ENCODE results near the gene NFILZ.

Gene NFILZ

GRCh38 chr19:8640402-8641004 is 10.1 kb downstream of the NFILZ start:
- H2AFZ ChIP-seq (ENCODE audit: low read depth, low read length), result no peak overlapping the region
- no peaks in the 10 kb centered on the region for H3K36me3 ChIP-seq (ENCODE audit: insufficient read depth, low read length)
- no peaks in the 10 kb centered on the region for H3K4me1 ChIP-seq (ENCODE audit: insufficient read depth, low read length)
- no peak overlapping the region for H3K4me3 ChIP-seq (ENCODE audit: low read length)
- no peaks in the 10 kb centered on the region for H3K27me3 ChIP-seq (ENCODE audit: insufficient read depth, low read length)
- H3K9me3 ChIP-seq (ENCODE audit: low read length), result no peaks in the 10 kb centered on the region

DNA sequence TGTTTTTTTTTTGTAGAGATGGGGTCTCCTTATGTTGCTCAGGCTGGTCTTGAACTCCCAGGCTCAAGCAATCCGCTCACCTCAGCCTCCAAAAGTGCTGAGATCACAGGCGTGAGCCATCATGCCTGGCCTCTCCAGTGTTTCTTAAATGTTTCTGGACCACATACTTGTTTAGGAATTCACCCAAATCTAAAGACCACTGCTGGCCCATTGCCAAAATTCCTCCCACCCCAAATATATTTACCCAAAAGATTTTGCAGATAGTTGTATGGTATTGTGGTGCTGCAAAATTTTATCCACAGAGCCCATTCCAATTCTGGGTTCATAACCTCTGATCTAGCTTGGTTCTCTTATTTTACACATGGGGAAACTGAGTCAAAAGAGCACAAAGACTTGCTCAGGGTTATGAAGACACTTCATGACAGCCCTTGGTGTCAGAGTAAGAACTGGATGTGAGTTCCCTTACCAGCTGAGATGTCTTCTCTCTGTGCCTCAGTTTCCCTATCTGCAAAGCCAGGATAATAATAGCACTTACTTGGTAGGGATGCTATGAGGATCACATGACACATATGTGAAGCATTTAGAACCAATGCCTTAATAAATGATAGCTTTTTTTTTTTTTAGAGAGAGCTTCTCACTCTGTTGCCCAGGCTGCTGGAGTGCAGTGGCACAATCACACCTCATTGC is 10.9 kb downstream of the NFILZ start:
- H3K9me3 ChIP-seq (ENCODE audit: low read length), result no peaks in the 10 kb centered on the region
- H3K27me3 ChIP-seq (ENCODE audit: insufficient read depth, low read length), result no peaks in the 10 kb centered on the region
- no peaks in the 10 kb centered on the region for H3K4me1 ChIP-seq (ENCODE audit: insufficient read depth, low read length)
- no peaks in the 10 kb centered on the region for H3K36me3 ChIP-seq (ENCODE audit: insufficient read depth, low read length)
- H2AFZ ChIP-seq (ENCODE audit: low read depth, low read length), result no peak overlapping the region
- no peak overlapping the region for H3K4me3 ChIP-seq (ENCODE audit: low read length)

DNA sequence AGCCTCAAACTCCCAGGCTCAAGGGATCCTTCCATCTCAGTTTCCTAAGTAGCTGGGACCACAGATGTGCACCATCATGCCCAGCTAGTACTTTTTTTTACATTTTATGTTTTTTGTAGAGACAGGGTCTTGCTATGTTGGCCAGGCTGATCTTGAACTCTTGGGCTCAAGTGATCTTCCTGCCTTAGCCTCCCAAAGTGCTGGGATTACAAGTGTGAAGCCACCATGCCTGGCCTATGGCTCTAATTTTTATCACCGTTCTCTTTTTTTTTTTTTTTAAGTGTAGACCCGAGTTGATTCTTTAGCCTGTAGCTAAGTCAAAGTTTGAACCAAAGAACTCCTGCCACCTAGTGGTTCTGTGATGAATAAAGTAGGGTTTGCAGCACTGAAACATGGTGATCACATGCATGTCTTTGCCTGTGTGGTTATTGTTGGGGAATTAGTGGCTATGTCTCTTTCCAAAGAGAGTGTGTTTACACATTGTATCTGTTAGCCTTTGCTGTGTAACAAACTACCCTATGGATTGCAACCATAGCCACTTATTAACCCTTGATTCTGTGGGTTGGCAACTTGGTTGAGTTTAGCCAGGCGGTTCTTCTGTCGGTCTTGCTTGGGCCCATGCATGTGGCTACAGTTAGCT is 11.6 kb downstream of the NFILZ start:
- no peaks in the 10 kb centered on the region for H3K36me3 ChIP-seq (ENCODE audit: insufficient read depth, low read length)
- no peaks in the 10 kb centered on the region for H3K9me3 ChIP-seq (ENCODE audit: low read length)
- no peak overlapping the region for H2AFZ ChIP-seq (ENCODE audit: low read depth, low read length)
- H3K4me1 ChIP-seq (ENCODE audit: insufficient read depth, low read length), result no peaks in the 10 kb centered on the region
- H3K27me3 ChIP-seq (ENCODE audit: insufficient read depth, low read length), result no peaks in the 10 kb centered on the region
- no peak overlapping the region for H3K4me3 ChIP-seq (ENCODE audit: low read length)

GRCh38 chr19:8642561-8642960 is 12.1 kb downstream of the NFILZ start:
- Histone ChIP-seq H2AFZ (ENCODE audit: low read depth, low read length) (no peak overlapping the region), H3K4me1 (ENCODE audit: insufficient read depth, low read length) (no peaks in the 10 kb centered on the region), H3K9me3 (ENCODE audit: low read length) (no peaks in the 10 kb centered on the region), H3K36me3 (ENCODE audit: insufficient read depth, low read length) (no peaks in the 10 kb centered on the region), H3K27me3 (ENCODE audit: insufficient read depth, low read length) (no peaks in the 10 kb centered on the region), H3K4me3 (ENCODE audit: low read length) (no peak overlapping the region)

DNA sequence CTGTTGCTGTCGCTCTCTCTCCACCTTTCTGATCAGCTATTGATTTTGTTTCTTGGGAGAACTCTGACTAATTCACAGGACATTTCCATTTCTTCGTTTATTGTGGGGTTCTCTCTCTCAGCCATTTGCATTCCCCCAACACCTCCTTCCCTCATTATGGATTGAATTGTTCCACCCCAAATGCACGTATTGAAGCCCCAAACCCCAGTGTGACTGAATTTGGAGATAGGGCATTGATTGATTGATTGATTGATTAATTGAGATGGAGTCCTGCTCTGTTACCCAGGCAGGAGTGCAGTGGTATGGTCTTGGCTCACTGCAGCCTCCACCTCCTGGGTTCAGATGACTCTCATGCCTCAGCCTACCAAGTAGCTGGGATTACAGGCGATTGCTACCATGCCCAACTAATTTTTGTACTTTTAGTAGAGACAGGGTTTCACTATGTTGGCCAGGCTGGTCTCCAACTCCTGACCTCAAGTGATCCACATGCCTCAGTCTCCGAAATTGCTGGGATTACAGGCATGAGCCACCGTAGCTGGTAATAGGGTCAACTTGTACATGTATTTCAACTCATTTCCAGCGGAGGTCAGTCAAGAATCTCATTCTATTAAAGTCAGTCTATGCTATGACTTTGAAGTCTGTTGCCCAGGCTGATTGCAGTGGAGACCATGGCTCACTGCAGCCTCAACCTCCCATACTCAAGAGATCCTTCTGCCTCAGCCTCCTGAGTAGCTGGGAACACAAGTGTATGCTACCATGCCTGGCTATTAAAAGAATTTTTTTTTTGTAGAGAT is 13.6 kb downstream of the NFILZ start:
- Histone ChIP-seq H3K4me1 (ENCODE audit: insufficient read depth, low read length) (no peaks in the 10 kb centered on the region), H3K9me3 (ENCODE audit: low read length) (no peaks in the 10 kb centered on the region), H3K36me3 (ENCODE audit: insufficient read depth, low read length) (no peaks in the 10 kb centered on the region), H3K27me3 (ENCODE audit: insufficient read depth, low read length) (no peaks in the 10 kb centered on the region), H2AFZ (ENCODE audit: low read depth, low read length) (no peak overlapping the region), H3K4me3 (ENCODE audit: low read length) (no peak overlapping the region)

DNA sequence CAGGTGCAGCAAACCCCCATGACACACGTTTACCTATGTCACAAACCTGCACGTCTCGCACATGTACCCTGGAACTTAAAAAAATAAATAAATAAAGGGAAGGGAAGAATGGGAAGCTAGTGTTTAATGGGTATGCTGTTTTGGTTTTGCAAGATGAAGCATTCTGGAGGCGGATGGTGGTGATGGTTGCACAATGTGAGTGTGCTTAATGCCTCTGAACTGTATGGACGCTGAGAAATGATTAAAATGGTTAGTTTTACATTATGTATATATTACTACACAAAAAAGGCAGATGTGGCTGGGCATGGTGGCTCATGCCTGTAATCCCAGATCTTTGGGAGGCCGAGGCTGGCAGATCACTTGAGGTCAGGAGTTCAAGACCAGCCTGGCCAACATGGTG is 17.8 kb downstream of the NFILZ start:
- Histone ChIP-seq H3K4me3 (ENCODE audit: low read length) (no peak overlapping the region), H3K9me3 (ENCODE audit: low read length) (no peaks in the 10 kb centered on the region), H2AFZ (ENCODE audit: low read depth, low read length) (no peak overlapping the region), H3K27me3 (ENCODE audit: insufficient read depth, low read length) (no peaks in the 10 kb centered on the region), H3K4me1 (ENCODE audit: insufficient read depth, low read length) (no peaks in the 10 kb centered on the region), H3K36me3 (ENCODE audit: insufficient read depth, low read length) (no peaks in the 10 kb centered on the region)

DNA sequence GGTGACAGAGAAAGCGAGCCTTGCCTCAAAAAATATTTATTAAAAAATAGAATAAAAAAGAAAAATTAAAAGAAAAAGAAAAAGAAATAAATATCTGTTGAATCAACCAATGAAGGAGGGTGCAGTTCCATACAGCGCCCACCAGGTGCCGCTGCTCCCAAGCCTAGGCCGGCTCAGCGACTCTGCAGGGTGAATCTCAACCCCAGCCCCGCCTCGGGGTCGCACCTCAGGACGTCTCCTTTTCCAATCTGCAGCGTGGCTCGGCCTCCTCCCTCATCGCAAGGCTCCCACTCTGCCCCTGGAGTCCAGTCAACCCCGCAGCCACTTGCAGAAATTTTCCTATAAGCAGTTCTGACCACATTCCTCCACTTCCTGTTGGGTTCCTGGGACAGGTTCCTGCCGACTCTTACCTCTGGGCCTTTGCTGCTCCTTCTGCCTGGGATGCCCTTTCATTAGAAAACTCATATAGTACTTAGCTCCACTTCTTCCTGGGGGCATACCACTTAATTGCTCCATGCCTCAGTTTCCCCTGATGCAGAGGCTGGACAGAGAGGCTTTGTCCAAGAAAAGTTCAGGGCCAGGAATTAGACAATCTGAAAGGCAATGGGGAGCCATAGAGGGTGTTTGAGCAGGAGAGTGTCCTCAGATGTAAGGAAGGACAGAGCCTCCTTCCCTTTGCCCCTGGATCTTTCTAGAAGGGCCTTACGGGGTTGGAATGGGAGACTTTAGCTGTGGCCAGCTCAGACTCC is 24.3 kb downstream of the NFILZ start:
- Histone ChIP-seq H2AFZ (ENCODE audit: low read depth, low read length) (no peak overlapping the region), H3K4me3 (ENCODE audit: low read length) (no peak overlapping the region), H3K27me3 (ENCODE audit: insufficient read depth, low read length) (peaks cover 5% of the 10 kb centered on the region), H3K4me1 (ENCODE audit: insufficient read depth, low read length) (no peaks in the 10 kb centered on the region), H3K9me3 (ENCODE audit: low read length) (no peaks in the 10 kb centered on the region), H3K36me3 (ENCODE audit: insufficient read depth, low read length) (no peaks in the 10 kb centered on the region)

DNA sequence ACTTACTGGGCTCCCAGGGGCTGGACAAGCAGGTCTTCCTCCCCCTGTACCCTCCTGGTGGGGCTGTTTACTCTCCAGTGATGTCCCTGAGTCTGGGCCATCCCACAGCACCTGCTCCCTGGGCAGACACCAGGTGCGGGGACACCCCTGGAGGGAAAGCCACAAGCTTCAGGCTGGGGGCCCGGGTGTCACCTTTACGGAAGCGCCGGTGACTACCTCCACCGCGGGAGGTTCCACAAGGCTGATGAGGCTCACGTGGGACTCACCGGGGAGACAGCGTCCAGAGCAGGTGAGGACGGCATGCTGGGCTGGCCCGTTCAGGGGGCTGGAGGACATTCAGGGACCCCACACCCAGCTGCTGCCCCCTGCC is 24.9 kb downstream of the NFILZ start:
- Histone ChIP-seq H3K27me3 (ENCODE audit: insufficient read depth, low read length) (peaks cover 11% of the 10 kb centered on the region), H3K4me3 (ENCODE audit: low read length) (no peak overlapping the region), H3K9me3 (ENCODE audit: low read length) (no peaks in the 10 kb centered on the region), H2AFZ (ENCODE audit: low read depth, low read length) (no peak overlapping the region), H3K4me1 (ENCODE audit: insufficient read depth, low read length) (no peaks in the 10 kb centered on the region), H3K36me3 (ENCODE audit: insufficient read depth, low read length) (no peaks in the 10 kb centered on the region)

- no peak overlapping the region for H3K4me3 ChIP-seq (ENCODE audit: low read length)
- no peaks in the 10 kb centered on the region for H3K9me3 ChIP-seq (ENCODE audit: low read length)
- peaks cover 13% of the 10 kb centered on the region for H3K27me3 ChIP-seq (ENCODE audit: insufficient read depth, low read length)
- H3K4me1 ChIP-seq (ENCODE audit: insufficient read depth, low read length), result no peaks in the 10 kb centered on the region
- H2AFZ ChIP-seq (ENCODE audit: low read depth, low read length), result no peak overlapping the region
- H3K36me3 ChIP-seq (ENCODE audit: insufficient read depth, low read length), result no peaks in the 10 kb centered on the region
Observed at GRCh38 chr19:8657869-8658268, 27.4 kb downstream of the NFILZ start.

DNA sequence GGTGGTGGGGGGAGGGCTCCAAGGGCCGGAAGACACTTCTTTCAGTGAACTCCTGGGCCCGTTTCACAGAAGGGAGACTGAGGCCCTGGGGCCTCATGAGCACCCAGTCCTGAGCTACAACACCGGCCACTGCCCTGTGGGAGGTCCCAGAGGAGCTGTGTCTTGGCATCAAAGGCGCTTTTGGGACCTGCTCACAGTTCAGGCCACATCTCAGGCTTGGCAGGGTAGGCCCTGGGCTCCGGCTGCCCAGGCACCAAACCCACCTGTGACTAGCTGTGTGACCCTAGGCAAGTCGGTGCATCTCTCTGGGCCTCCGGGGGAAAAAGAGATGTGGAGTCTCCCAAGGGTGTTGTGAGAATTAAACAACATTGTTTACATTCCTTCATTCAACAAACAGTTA is 29.5 kb downstream of the NFILZ start:
- Histone ChIP-seq H3K4me1 (ENCODE audit: insufficient read depth, low read length) (no peaks in the 10 kb centered on the region), H3K27me3 (ENCODE audit: insufficient read depth, low read length) (peaks cover 13% of the 10 kb centered on the region), H3K4me3 (ENCODE audit: low read length) (no peak overlapping the region), H3K9me3 (ENCODE audit: low read length) (no peaks in the 10 kb centered on the region), H3K36me3 (ENCODE audit: insufficient read depth, low read length) (no peaks in the 10 kb centered on the region), H2AFZ (ENCODE audit: low read depth, low read length) (no peak overlapping the region)

GRCh38 chr19:8662263-8662662 is 31.8 kb downstream of the NFILZ start:
- H2AFZ ChIP-seq (ENCODE audit: low read depth, low read length), result no peak overlapping the region

DNA sequence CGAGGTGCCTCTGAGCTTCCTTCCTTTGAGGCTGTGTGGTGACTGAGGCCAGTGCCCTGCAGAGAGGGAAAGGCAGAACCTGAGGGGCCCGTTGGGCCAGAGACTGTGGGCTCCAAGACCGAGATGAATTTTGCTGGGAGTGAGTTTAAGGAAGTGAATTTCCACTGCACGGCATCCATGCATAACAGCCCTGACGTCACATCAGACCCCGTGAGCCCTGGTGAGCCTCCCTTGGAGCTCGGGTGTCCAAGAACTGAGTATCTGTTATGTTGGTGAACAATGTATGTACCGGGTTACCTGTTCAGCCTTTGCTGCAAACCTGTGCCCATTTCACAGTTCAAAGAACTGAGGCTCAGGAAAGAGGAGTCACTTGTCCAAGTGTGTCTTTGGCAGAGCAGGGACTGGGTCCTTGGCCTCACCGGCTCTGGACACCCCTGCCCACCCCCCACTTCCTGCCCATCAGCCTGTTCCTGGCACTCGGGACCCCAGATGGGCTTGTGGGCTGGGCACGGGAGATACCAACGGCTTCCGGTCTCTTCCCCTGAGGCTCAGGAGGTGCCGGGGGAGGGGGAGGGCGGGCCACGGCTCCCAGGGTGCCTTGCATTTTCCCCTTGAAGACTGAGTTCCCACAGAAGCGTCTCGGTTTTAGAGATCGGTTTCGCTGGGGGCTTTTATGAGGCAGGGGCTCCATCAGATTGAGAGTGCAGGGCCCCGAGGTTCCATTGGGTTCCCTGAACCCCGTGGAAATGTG is 33.7 kb downstream of the NFILZ start:
- Histone ChIP-seq H3K36me3 (ENCODE audit: insufficient read depth, low read length) (no peaks in the 10 kb centered on the region), H3K4me1 (ENCODE audit: insufficient read depth, low read length) (no peaks in the 10 kb centered on the region), H3K9me3 (ENCODE audit: low read length) (no peaks in the 10 kb centered on the region), H2AFZ (ENCODE audit: low read depth, low read length) (no peak overlapping the region), H3K4me3 (ENCODE audit: low read length) (no peak overlapping the region), H3K27me3 (ENCODE audit: insufficient read depth, low read length) (peaks cover 13% of the 10 kb centered on the region)

More at GRCh38 chr19:8662263-8662662, 31.8 kb downstream of the NFILZ start:
- Histone ChIP-seq H3K36me3 (ENCODE audit: insufficient read depth, low read length) (no peaks in the 10 kb centered on the region), H3K27me3 (ENCODE audit: insufficient read depth, low read length) (peaks cover 13% of the 10 kb centered on the region), H3K4me3 (ENCODE audit: low read length) (no peak overlapping the region), H3K9me3 (ENCODE audit: low read length) (no peaks in the 10 kb centered on the region), H3K4me1 (ENCODE audit: insufficient read depth, low read length) (no peaks in the 10 kb centered on the region)
